DMS114 treated with DMSO at 0.1 percent for 48 hours (cell line): Measurements from ENCODE around the gene F5.

ENCODE experiments used
- DNase-seq: peaks from one replicate; lab custom pipeline; 2025; ENCODE audit not compliant: unreplicated experiment; lab: John Stamatoyannopoulos, UW

Gene F5

DNA sequence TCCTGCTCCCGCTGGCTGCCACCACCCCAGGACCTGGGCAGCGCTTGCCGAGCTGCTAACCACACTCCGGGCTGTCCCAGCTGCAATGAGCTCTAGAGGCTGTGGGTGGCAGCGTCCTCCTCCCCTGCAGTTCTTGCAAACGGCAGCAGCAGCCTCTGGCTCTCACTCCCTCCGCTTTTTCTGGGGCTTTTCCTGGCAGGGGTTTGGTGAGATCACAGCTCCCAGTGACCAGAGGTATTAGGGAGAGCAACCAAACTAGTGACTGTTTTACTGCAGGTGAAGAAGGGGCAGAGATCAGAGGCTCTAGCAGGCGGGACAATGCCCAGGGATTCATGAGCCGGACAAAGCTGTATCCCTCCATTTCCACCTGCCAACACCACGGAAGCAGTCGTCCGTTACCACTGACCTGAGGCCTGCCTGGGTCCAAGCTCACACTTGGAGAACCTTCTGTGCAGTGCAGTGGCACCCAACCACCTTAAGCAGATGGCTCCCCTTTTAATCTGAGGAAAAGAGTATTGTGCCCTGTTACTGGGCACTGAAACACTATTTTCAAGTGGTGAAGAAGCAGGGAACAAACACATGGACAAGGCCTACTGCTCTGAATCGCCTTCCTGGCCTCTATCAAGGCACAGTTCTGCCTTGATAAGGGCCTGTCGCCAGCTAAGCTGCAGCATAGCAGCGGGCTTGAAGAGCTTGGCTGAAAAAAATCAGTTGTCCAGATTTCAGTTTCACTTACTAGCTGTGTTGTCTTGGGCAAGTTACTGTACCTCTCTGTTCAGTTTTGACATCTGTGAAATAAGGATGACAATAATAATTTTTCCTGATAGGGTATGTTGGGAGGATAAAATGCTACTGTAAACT, at the start of gene F5:
F5 (minus strand) TSS at position 87 of the 861 bp plus-strand sequence. CDS start 95 bp downstream, outside the sequence.
- DNase-seq = peak; percentile 46

- DNase-seq = no peak
Measured at GRCh38 chr1:169634877-169635276, 48.6 kb upstream of the F5 start.

- DNase-seq = no peak
Measured at GRCh38 chr1:169634145-169634544, 47.9 kb upstream of the F5 start.

DNA sequence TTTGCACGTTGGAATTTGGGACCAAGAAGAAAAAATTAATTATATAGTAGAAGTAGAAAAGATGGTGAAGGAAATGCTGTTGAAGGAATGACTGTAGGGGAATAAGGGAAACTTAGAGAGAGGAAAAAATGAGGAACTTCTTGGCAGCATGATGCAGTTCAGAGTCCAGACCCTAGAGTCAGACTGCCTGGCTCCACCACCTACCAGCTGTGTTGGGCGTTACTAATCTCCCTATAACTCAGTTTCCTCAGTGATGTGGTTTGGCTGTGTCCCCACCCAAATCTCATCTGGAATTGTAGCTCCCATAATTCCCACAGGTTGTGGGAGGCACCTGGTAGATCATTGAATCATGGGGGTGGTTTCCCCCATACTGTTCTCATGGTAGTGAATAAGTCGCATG, 45.0 kb upstream of the F5 start:
- DNase-seq = no peak

GRCh38 chr1:169630006-169630405, 43.7 kb upstream of the F5 start, which contains the start of gene SELP:
Gene SELP (minus strand): TSS chr1:169630124. CDS start chr1:169630074, 50 bp downstream.
- no peak for DNase-seq

GRCh38 chr1:169624912-169625311, 38.6 kb upstream of the F5 start:
- no peak for DNase-seq

GRCh38 chr1:169624122-169624521, 37.8 kb upstream of the F5 start:
- DNase-seq = no peak

- no peak for DNase-seq
Measured at GRCh38 chr1:169623132-169623926, 37.0 kb upstream of the F5 start.

DNA sequence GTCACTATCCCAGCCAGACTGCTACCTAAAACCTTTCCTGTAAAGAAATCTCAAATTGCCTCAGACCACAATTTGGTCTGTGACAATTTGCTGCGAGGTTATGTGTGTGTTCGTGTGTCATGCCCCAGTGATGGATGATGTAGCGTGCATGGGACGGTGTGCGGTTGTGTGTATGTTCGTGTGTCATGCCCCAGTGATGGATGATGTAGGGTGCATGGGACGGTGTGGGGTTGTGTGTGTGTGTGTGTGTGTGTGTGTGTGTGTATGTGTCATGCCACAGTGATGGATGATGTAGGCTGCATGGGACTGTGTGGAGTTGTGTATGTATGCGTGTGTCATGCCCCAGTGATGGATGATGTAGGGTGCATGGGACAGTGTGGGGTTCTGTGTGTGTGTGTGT, 34.3 kb upstream of the F5 start:
- DNase-seq = no peak

- DNase-seq = no peak
Measured at GRCh38 chr1:169618367-169618766, 32.1 kb upstream of the F5 start.

- DNase-seq = no peak
Measured at GRCh38 chr1:169615803-169616202, 29.5 kb upstream of the F5 start.

GRCh38 chr1:169610858-169611257, 24.6 kb upstream of the F5 start:
- DNase-seq = no peak

GRCh38 chr1:169610108-169610507, 23.8 kb upstream of the F5 start:
- DNase-seq = no peak

GRCh38 chr1:169608226-169608625, 21.9 kb upstream of the F5 start:
- no peak for DNase-seq

DNA sequence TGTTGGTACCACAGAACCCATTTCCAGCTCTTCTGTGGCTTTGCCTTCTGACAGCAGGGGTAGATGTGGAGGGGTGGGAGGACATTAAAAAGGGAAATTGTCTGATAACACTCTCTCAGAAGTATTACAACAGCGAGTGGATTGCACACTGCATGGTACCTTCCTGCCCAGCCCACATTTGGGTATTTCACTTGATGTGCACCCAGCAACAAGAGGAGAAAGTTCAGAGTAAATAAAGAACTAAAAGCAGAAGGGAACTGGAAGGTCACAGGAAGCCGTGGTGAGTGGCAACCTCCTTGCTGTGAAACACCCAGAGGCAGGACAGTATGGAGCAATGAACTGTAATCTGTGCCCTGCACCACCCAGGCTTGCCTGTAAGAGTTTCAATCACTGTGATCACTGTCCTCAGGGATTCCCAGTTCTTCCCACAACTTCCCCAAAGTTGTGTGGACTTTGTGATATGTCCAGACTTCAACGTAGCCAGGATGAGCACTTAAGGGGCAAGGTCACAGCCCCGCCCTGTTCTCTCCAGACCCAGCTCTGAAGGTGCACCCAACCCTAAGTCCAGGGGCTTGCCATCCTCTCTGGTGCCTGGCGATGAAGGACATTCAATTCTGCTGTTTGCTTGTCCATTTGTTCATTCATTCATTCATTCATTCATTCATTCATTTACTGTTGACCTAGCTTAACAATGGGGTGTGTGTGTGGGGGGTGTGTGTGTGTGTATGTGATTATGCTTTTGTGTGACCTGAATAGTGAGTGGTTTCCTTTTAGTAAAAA, 18.7 kb upstream of the F5 start:
- DNase-seq = no peak

DNA sequence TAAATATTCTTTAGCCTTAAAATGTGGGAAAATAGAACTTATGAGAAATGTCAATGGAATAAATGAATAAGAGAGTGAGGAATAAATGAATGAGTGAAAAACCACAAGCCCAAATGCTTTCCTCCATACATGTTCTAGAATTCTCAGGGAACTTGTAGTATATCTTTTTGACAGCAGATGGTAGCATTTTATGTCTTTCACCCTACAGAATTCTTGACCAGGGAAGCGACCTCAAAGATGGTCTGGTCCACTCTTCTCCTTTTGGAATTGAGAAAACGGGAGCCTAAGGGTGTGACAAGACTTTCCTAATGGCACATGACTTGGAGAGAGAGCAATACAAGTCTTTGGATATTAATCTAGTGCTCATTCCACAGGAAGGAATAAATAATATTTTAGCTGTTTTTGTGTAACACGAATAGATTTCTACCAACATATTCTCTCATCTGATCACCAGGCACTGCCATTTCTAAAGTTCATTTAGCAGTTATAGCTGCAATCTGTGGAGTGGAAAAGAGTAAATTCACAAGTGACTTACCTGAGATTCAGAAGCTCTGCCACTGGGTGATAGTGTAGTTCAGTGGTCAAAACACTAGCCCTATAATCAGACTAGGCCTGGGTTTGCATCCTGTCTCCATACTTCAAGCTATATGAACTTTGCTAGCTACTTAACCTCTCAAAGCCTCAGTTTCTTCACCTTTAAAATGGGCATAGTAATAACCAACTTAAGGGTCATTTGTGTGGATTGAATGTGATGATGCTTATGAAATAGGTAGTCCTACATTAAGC, 15.0 kb upstream of the F5 start:
- DNase-seq = peak; percentile 11

- DNase-seq = no peak
Measured at GRCh38 chr1:169595764-169596711, 9.8 kb upstream of the F5 start.

GRCh38 chr1:169594391-169594790, 8.1 kb upstream of the F5 start:
- no peak for DNase-seq

DNA sequence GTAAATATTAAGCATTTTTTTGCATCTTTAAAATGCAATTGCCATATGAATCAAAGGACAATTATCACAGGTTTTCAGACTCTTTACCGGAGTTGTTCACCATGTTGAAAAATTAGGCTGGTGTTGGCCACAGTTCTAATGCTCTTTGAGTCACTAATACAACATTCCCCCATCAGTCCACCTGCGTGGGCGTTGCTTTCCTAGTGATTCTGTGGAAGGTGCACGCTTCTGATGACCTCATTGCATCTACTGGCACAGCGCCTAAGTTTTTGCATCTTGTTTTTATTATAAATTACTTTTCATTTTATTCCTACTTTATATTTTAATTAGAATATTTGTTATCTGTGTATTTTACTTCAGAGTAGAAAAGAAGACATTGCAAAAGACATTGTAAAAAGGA, 4.7 kb upstream of the F5 start:
- DNase-seq = no peak
